Endothelial cell of umbilical vein (primary cell): ENCODE measurements around the gene MRLN.
"Not testable (repeated sequence)": the region's sequence is repeated elsewhere in the genome, so short reads cannot be mapped to it uniquely, and the experiment has no call there.

Experiments used
- CTCF ChIP-seq, 2 donors: IDR thresholded peaks; 1 replicate in 1 of 2; 2 replicates in 1 of 2; pipeline ENCODE4 v1.5.1; 2011; ENCODE audit warnings: low read length in 2 of 2, mild to moderate bottlenecking in 2 of 2, moderate library complexity in 2 of 2, control low read depth in 1 of 2, inconsistent platforms in 1 of 2, low read depth in 1 of 2; ENCODE audit not compliant: insufficient read depth in 1 of 2; ENCODE audit errors: extremely low read depth in 1 of 2
- JUN ChIP-seq: IDR thresholded peaks from 2 replicates; pipeline ENCODE4 v1.6.1; 2011; ENCODE audit warnings: borderline replicate concordance, low read depth; ENCODE audit not compliant: insufficient read length, insufficient read depth
- POLR2A ChIP-seq: IDR thresholded peaks from 2 replicates; pipeline ENCODE4 v1.6.1; 2012; ENCODE audit warnings: low read depth, mild to moderate bottlenecking, control low read depth, low read length
- POLR2AphosphoS5 ChIP-seq: IDR thresholded peaks from 2 replicates; pipeline ENCODE4 v1.6.1; 2012; ENCODE audit warnings: low read depth, mild to moderate bottlenecking, control low read depth, low read length, moderate library complexity; ENCODE audit not compliant: insufficient read depth

- TF ChIP-seq CTCF (IDR thresholded peaks at IDR 0.05; ENCODE audit: extremely low read depth in 1 of 2, insufficient read depth in 1 of 2, low read depth in 1 of 2, low read length in 2 of 2); POLR2A; POLR2AphosphoS5; JUN: not testable (repeated sequence)
Observed at GRCh38 chr10:59744156-59744555, 9.1 kb downstream of the MRLN start.
